HEK293 (cell line): ENCODE data around the gene SCFD2.

ENCODE experiments used
- CTCF ChIA-PET: fragments of 350-600 bp; formaldehyde crosslinking; extraction: SDS; loops from one replicate; lab custom pipeline; 2021; ENCODE audit warnings: antibody characterized with exemption; lab: Yijun Ruan, JAX
- POLR2A ChIA-PET: fragments of 300-600 bp; formaldehyde crosslinking; extraction: SDS; loops from one replicate; lab custom pipeline; 2020; ENCODE audit warnings: antibody characterized with exemption, inconsistent platforms; lab: Yijun Ruan, JAX
- H3K27ac ChIP-seq: fragments of 200-500 bp; sonication (Bioruptor generic); 2 replicates; pipeline ENCODE4 v1.5.1; 2014; ENCODE audit warnings: low read depth, low read length, control low read depth, inconsistent platforms; ENCODE audit errors: extremely low read depth
- H3K36me3 ChIP-seq, 2 experiments: fragments of 200-500 bp in 1 of 2; sonication (Bioruptor generic) in 1 of 2; 1 replicate in 1 of 2; 2 replicates in 1 of 2; pipeline ENCODE4 v1.5.1; 2014 to 2017; ENCODE audit warnings: inconsistent platforms in 2 of 2, low read length in 2 of 2; ENCODE audit not compliant: control insufficient read depth in 2 of 2, insufficient read depth in 1 of 2
- H3K4me1 ChIP-seq: fragments of 200-500 bp; sonication (Bioruptor generic); 2 replicates; pipeline ENCODE4 v1.5.1; 2014; ENCODE audit warnings: mild to moderate bottlenecking, low read length, inconsistent platforms; ENCODE audit not compliant: control insufficient read depth, insufficient read depth
- H3K4me3 ChIP-seq: 2 replicates; pipeline ENCODE4 v1.5.1; 2011; ENCODE audit warnings: low read depth, mild to moderate bottlenecking, control low read depth, low read length, moderate library complexity
- H3K9me3 ChIP-seq: fragments of 200-500 bp; sonication (Bioruptor generic); 2 replicates; pipeline ENCODE4 v1.5.1; 2014; ENCODE audit warnings: low read depth, low read length, inconsistent platforms; ENCODE audit not compliant: control insufficient read depth, insufficient read depth
- ELK4 ChIP-seq: IDR thresholded peaks from 2 replicates; pipeline ENCODE4 v1.6.1; 2011; ENCODE audit warnings: mild to moderate bottlenecking, low read depth, low read length, borderline replicate concordance
- KLF8 ChIP-seq: fragments of 450-650 bp; formaldehyde crosslinking; IDR thresholded peaks from 2 replicates; pipeline ENCODE4 v1.5.1; 2016; ENCODE audit warnings: missing biosample characterization, missing genetic modification characterization
- PRDM1 ChIP-seq: fragments of 450-650 bp; formaldehyde crosslinking; IDR thresholded peaks from 2 replicates; pipeline ENCODE4; 2016; ENCODE audit warnings: missing biosample characterization, missing genetic modification characterization
- SP7 ChIP-seq: fragments of 450-650 bp; formaldehyde crosslinking; IDR thresholded peaks from 2 replicates; pipeline ENCODE4 v1.5.1; 2016; ENCODE audit warnings: missing biosample characterization, missing genetic modification characterization
- TCF7L2 ChIP-seq: IDR thresholded peaks from 2 replicates; pipeline ENCODE4 v1.6.1; 2011; ENCODE audit warnings: low read depth, mild to moderate bottlenecking, inconsistent platforms, low read length, moderate library complexity, borderline replicate concordance
- ZBTB1 ChIP-seq: fragments of 450-650 bp; formaldehyde crosslinking; IDR thresholded peaks from 2 replicates; pipeline ENCODE4 v1.5.1; 2016; ENCODE audit warnings: missing biosample characterization, missing genetic modification characterization
- ZBTB44 ChIP-seq: fragments of 450-650 bp; IDR thresholded peaks from 2 replicates; pipeline ENCODE4 v1.5.1; 2018; ENCODE audit warnings: missing biosample characterization, mild to moderate bottlenecking, missing genetic modification characterization
- ZBTB8A ChIP-seq: fragments of 450-650 bp; formaldehyde crosslinking; IDR thresholded peaks from 2 replicates; pipeline ENCODE4 v1.5.1; 2016; ENCODE audit warnings: missing biosample characterization, missing genetic modification characterization
- ZNF114 ChIP-seq: fragments of 450-650 bp; formaldehyde crosslinking; IDR thresholded peaks from 2 replicates; pipeline ENCODE4 v1.5.0; 2017; ENCODE audit warnings: missing biosample characterization, missing genetic modification characterization
- ZNF132 ChIP-seq: fragments of 450-650 bp; formaldehyde crosslinking; IDR thresholded peaks from 2 replicates; pipeline ENCODE4 v1.5.1; 2017; ENCODE audit warnings: missing biosample characterization, missing genetic modification characterization, borderline replicate concordance
- ZNF140 ChIP-seq: fragments of 450-650 bp; formaldehyde crosslinking; IDR thresholded peaks from 2 replicates; pipeline ENCODE4 v1.5.1; 2016; ENCODE audit warnings: missing biosample characterization, missing genetic modification characterization
- ZNF19 ChIP-seq: fragments of 450-650 bp; formaldehyde crosslinking; IDR thresholded peaks from 2 replicates; pipeline ENCODE4; 2016; ENCODE audit warnings: missing biosample characterization, missing genetic modification characterization, low read depth
- ZNF280D ChIP-seq: fragments of 450-650 bp; formaldehyde crosslinking; IDR thresholded peaks from 2 replicates; pipeline ENCODE4 v1.5.1; 2016; ENCODE audit warnings: missing biosample characterization, missing genetic modification characterization
- ZNF391 ChIP-seq: fragments of 450-650 bp; formaldehyde crosslinking; IDR thresholded peaks from 2 replicates; pipeline ENCODE4 v1.5.1; 2016; ENCODE audit warnings: low read depth, missing biosample characterization, missing genetic modification characterization, borderline replicate concordance
- ZNF404 ChIP-seq: fragments of 450-650 bp; formaldehyde crosslinking; IDR thresholded peaks from 2 replicates; pipeline ENCODE4 v1.5.1; 2017; ENCODE audit warnings: missing biosample characterization, missing genetic modification characterization
- ZNF514 ChIP-seq: fragments of 450-650 bp; formaldehyde crosslinking; IDR thresholded peaks from 2 replicates; pipeline ENCODE4 v1.5.1; 2016; ENCODE audit warnings: missing biosample characterization, missing genetic modification characterization
- ZNF621 ChIP-seq: fragments of 450-650 bp; formaldehyde crosslinking; IDR thresholded peaks from 2 replicates; pipeline ENCODE4 v1.5.1; 2017; ENCODE audit warnings: missing biosample characterization, missing genetic modification characterization
- ZNF624 ChIP-seq: fragments of 450-650 bp; formaldehyde crosslinking; IDR thresholded peaks from 2 replicates; pipeline ENCODE4 v1.5.1; 2017; ENCODE audit warnings: missing biosample characterization, missing genetic modification characterization
- ZSCAN23 ChIP-seq: fragments of 450-650 bp; formaldehyde crosslinking; IDR thresholded peaks from 2 replicates; pipeline ENCODE4 v1.5.1; 2016; ENCODE audit warnings: missing biosample characterization, missing genetic modification characterization
- TF ChIP-seq, protein P1 (sequence below): fragments of 450-650 bp; formaldehyde crosslinking; IDR thresholded peaks from 2 replicates; pipeline ENCODE4 v1.5.1; 2016; ENCODE audit warnings: missing biosample characterization, missing genetic modification characterization

SCFD2 gene

GRCh38 chr4:52904421-52904820 is 461.4 kb downstream of the SCFD2 start:
- no peaks in the 10 kb centered on the region for H3K9me3 ChIP-seq
- no peak overlapping the region for H3K27ac ChIP-seq
- no peaks in the 10 kb centered on the region for H3K4me1 ChIP-seq
- no peak overlapping the region for H3K4me3 ChIP-seq
- ChIA-PET POLR2A (no interaction called here), CTCF (no interaction called here)
- TF ChIP-seq ZNF19 (tag by site-specific recombination) (no peak), PRDM1 (tag by site-specific recombination) (no peak), ZBTB1 (no peak), TCF7L2 (no peak), ZNF114 (tag by site-specific recombination) (no peak)
- H3K36me3 ChIP-seq: no peaks in the 10 kb centered on the region

- CTCF ChIA-PET: interaction anchor here (1.1 kb wide), 1 partner anchor 9 kb away, joined by 5 read pairs; no protein-coding TSS in a partner anchor
- H3K27ac ChIP-seq: no peak overlapping the region
- no peaks in the 10 kb centered on the region for H3K9me3 ChIP-seq
- POLR2A ChIA-PET: no interaction called here
- TF ChIP-seq ZNF621 (no peak), ZNF514 (tag by site-specific recombination) (no peak), ZNF404 (tag by site-specific recombination) (no peak)
- H3K4me3 ChIP-seq: no peak overlapping the region
- H3K36me3 ChIP-seq: no peaks in the 10 kb centered on the region
- H3K4me1 ChIP-seq: no peaks in the 10 kb centered on the region
Observed at GRCh38 chr4:52903273-52903672, 462.6 kb downstream of the SCFD2 start.

DNA sequence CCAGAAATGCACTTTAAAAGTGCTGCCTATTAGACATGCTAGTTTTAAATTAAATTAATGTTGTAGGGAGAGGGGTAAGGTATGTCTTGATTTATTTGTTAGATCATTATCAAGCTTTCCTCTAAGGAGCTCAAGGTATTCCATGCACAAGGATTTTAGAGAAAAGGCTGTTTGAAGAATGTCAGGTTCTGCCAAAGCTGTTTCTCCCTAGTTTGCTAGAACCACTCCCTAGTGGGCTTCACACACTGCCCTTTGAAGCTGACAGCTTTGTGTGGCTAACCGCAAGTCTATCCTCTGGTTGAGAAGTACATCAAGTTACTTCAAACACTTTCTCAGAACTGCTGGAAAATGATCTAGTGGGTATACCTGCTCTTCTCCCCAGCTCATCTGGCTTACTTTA is 471.4 kb downstream of the SCFD2 start:
- CTCF ChIA-PET: interaction anchor here (1.1 kb wide), 1 partner anchor 18 kb away, joined by 3 read pairs; no protein-coding TSS in a partner anchor
- no peaks in the 10 kb centered on the region for H3K36me3 ChIP-seq
- POLR2A ChIA-PET: no interaction called here
- TF ChIP-seq ZNF114 (tag by site-specific recombination): no peak
- TF ChIP-seq ZSCAN23 (tag by site-specific recombination): no peak
- TF ChIP-seq ZNF624 (tag by site-specific recombination): no peak
- no peak for TF ChIP-seq ZNF140 (tag by site-specific recombination)
- TF ChIP-seq, protein P1, sequence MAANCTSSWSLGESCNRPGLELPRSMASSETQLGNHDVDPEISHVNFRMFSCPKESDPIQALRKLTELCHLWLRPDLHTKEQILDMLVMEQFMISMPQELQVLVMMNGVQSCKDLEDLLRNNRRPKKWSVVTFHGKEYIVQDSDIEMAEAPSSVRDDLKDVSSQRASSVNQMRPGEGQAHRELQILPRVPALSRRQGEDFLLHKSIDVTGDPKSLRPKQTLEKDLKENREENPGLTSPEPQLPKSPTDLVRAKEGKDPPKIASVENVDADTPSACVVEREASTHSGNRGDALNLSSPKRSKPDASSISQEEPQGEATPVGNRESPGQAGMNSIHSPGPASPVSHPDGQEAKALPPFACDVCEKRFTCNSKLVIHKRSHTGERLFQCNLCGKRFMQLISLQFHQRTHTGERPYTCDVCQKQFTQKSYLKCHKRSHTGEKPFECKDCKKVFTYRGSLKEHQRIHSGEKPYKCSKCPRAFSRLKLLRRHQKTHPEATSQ (tag by site-specific recombination): no peak
- no peak for TF ChIP-seq ZBTB44
- no peak for TF ChIP-seq ZNF19 (tag by site-specific recombination)
- TF ChIP-seq PRDM1 (tag by site-specific recombination): no peak
- no peak for TF ChIP-seq KLF8
- TF ChIP-seq, all 188 proteins: peak for 0
- Histone ChIP-seq H3K4me1 (no peaks in the 10 kb centered on the region), H3K27ac (no peak overlapping the region), H3K9me3 (no peaks in the 10 kb centered on the region), H3K4me3 (no peak overlapping the region)

GRCh38 chr4:52892880-52893279 is 473.0 kb downstream of the SCFD2 start:
- no peak overlapping the region for H3K4me3 ChIP-seq
- TF ChIP-seq ZBTB8A: no peak
- TF ChIP-seq ZNF132 (tag by site-specific recombination): no peak
- no peak for TF ChIP-seq ZNF280D (tag by site-specific recombination)
- TF ChIP-seq ELK4: no peak
- TF ChIP-seq ZNF391 (tag by site-specific recombination): no peak
- no peak for TF ChIP-seq SP7
- TF ChIP-seq, all 188 proteins: peak for 0
- Histone ChIP-seq H3K36me3 (no peaks in the 10 kb centered on the region), H3K9me3 (no peaks in the 10 kb centered on the region), H3K27ac (no peak overlapping the region), H3K4me1 (no peaks in the 10 kb centered on the region)
- CTCF ChIA-PET: interaction anchor here (0.7 kb wide), 2 partner anchors 19 to 33 kb away, joined by 3 read pairs; no protein-coding TSS in a partner anchor
- POLR2A ChIA-PET: no interaction called here
